ENCODE measurements around the gene MYBPC2.

MYBPC2 gene

DNA sequence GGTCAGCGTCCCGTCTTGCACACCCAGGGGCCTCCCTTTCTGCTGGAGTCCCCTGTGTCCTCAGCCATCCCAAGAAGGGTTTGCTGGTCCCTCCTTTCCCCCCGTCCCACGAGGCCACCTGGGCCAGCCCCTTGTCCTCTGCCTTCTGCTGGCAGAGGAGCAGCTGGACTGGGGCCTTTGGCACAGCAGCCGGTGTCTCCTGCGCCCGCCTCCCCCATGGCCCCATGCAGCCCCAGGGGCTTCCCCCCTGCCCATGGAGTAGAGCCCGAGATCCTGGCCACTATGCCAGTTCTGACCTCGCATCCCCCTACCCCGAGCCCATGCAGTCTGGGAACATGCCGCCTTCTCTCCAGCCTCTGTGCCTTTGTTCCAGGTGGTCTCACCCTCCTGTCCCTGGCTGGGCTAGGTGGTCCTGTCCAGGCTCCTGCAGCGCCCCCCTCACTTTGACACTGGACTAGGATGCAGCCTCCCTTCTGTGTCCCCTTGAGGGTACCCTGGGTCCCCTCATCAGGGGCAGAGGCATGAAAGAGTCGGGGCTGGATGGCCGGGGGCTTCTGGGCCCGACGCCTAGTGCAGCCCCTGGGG, 49.7 kb downstream of the MYBPC2 start:
- no peak for DNase-seq

DNA sequence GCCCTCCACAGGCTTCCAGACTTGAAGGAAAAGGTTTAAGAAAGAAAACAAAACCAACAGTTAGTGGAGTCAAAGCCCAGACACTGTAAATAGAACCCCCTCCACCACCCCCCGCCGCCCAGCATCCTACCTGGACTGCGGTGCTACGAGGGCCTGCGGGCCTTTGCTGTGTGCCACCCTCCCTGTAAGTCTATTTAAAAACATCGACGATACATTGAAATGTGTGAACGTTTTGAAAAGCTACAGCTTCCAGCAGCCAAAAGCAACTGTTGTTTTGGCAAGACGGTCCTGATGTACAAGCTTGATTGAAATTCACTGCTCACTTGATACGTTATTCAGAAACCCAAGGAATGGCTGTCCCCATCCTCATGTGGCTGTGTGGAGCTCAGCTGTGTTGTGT, 50.2 kb downstream of the MYBPC2 start:
- DNase-seq, result no peak

DNA sequence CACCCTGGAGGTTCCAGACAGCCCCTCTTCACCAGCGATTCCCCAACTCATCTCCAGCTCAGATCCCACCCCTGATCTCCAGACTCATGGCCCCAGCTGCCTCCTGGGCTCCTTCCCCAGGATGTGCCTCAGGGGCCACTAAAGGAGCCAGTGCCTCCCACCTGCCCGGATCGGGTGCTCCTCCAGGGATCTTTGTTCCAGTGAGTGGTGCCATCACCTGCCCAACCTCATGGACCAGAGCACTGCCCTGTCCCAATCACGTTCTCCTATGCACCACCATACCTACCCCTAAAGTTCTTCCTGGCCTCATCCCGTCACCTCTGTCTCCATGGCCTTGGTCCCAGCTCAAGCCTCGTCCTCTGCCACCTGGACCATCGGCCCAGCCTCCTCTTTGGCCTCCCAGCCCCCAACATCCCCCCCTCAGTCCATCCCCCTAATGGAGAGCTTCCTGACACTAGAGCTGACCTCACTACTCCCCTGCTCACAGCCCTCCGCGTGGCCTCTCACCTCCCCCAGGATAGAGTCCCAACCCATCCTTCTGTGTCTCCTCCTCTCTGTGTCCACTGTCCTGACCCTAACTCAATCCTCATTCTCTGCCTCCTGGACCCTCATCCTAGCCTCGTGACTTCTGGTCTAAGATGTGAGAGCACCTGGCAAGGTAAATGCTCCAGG, 52.7 kb downstream of the MYBPC2 start:
- no peak for DNase-seq

DNA sequence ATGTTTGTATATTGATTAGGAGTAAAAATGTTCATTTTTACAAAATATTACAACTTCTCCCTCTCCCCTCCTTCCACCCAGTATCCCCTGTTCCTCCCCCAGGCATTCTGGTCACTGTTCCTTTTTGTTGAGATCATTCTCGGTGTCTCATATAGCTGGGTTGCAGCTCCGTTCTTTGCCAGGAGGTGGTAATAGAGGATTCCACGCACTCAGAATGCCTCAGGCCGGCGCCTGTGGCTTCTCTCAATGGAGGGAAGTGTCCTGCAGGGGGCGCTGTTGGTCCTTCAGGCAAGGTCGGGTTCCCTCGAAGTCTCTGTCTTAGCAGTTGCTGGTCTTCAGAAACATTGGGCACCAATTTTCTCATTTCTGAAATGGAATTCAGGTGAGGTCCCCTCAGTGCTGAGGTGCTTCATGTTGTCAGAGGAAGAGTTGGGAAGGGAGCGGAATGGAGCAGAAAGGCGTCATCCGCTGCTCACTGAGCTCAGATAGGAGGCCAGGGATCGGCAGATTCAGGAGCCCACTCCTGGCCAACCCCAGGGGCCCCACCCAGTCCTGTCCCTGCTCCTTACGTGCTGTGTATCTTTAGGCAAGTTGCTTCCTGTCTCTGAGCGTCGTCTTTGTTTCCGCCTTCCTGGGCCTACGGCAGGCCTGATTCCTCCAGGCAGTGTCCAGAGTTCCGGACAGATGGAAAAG, 54.3 kb downstream of the MYBPC2 start:
- DNase-seq, result no peak

DNA sequence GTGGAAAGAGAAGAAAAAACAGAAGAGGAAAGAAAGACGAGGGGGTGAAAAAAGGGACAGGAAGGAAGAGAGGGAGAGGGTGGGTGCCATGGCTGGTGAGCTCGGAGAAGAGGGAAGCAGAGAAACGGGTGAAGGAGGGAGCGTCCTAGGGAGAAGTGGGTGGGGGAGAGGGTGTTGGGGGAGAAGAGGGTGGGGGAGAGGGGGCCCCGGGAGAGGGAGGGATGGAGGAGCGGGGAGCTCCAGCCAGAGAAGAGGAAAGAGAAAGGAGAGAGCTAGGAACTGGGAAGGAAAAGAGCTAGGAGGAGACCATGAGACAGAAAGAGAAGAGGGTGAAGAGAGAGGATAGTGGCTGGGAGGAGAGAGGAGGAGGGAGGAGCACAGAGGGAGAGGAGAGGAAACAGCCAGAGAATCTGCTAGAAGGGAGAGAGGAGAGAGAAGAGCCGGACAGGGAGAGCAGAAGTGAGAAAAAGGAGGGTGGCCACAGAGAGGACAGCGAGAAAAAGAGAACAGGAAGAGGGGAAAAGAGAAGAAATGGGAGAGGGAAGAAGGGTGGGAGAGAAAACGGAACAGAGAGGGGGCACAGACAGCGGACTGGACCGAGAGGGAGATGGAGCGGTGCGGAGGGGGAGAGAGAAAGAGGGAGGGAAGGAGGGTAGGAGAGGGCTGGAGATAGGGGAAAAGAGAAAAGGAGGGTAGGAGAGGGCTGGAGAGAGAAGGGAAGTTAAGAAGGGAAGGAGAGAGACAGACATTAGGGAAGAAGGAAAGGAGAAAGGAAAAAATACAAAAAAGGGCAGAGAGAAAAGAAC, 55.9 kb downstream of the MYBPC2 start:
- DNase-seq, result no peak

DNA sequence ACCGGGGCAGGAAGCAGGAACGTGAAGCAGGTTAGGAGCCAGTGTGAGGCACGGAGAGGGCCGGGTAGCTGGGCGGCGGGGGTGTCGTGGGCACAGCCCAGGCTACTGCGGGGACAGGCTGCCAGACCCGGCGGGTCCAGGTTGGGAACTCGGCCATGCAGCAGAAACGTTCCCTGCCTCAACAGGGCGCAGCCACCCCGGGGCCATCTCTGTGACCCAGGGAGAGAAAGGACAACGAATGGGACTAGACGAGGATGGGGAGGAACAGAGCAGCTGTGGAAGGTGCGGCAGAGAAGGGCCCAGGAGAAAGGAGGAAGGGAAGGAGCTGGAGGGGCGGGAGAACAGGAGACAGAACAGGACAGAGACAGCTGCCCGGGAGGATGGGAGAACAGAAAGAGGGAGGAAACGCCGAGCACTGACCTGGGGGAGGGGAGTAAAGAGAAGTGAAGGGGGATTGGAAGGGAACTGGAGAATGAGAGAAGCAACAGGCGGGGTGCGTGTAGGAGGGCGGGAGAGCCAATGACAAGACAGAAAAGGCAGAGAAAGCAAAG, 56.8 kb downstream of the MYBPC2 start:
- DNase-seq, result no peak

DNA sequence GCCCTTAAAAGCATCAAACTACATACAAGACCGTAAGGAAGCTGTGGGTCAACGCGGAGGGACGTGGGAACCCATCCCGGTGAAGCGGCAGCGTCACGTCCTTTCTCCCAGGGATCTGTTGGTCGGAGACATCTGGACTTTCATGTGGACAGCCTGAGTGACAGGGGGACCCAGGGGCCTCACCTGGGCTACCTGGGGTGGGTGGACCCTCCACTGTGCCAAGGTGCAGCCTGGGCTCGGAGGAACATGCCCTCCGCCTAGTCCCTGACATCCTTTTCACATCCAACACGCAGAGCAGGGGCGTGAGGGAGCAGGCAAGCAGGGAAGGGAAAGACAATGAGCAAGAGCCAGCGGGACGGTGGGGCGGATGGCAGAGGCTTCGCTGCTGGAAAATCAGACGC, 57.7 kb downstream of the MYBPC2 start:
- DNase-seq, result no peak

DNA sequence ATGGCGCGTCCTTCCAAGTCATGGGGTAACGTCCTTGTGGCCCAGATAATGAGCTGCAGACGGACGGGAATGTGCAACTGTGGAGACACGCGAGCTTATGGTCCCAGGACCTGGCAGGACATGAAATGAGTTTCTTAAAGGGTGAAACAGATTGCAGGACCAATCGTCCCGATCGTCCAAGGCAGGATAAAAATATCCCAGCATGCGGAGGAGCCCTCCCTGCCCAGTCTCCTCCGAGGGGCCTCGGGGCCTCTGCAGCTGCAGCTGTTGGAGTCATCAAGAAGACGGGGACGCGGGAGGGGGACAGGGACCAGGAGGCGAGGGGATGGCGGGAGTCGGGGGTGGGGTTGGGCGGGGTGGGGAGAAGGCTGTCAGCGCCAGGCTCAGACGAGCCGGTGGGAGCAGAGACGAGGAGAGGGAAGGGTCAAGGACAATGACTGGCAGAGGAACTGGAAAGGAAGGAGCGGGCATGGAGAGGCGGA, 58.3 kb downstream of the MYBPC2 start:
- DNase-seq, result no peak

DNA sequence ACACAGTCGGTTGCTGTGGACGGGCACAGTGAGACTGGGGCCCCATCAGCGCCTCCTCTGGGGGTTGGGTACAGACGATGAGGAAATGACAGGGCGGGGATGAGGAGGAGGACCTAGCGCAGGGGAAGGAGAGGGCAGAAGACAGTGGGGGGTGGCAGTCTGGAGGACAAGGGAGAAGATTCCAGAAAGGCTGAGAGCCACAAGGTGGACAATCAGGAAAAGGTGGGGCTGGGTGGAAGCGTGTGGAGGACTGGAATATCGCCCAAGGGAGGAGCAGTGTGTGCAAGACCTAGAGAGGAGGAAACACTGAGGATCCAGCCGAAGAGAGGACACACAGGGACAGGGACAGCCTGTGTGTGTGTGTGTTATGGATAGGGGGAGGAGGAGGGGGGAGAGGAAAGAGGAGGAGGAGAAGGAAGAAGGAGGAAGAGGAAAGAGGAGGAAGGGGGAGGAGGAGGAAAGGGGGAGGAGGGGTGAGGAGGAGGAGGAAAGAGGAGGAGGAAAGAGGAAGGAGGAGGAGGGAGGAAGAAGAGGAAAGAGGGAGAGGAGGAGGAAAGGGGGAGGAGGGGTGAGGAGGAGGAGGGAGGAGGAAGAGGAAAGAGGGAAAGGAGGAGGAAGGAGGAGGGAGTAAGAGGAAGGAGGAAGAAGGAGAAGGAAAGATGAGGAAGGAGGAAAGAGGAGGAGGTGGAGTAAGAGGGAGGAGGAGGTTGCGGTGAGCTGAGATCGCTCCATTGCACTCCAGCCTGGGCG, 59.8 kb downstream of the MYBPC2 start:
- DNase-seq, result no peak

DNA sequence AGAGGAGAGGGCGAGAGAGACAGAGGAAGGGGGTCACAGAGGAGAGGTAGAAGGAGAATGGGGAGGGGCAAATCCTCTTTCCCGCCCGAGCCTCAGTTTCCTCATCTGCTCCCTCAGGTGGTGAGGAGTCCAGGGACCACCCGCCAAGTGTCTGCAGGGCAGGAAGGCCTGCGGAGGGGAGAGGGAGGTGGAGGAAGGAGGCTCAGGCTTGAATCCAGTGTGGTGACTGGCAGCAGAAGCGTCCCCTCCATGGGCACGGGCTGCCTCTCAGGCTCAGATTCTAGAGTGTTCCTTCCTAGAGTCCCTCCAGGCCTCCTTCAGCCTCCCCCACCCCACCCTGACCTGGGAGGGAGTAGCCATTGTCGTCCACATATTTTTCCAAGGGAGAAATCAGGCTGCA, 60.5 kb downstream of the MYBPC2 start:
- DNase-seq, result no peak

DNA sequence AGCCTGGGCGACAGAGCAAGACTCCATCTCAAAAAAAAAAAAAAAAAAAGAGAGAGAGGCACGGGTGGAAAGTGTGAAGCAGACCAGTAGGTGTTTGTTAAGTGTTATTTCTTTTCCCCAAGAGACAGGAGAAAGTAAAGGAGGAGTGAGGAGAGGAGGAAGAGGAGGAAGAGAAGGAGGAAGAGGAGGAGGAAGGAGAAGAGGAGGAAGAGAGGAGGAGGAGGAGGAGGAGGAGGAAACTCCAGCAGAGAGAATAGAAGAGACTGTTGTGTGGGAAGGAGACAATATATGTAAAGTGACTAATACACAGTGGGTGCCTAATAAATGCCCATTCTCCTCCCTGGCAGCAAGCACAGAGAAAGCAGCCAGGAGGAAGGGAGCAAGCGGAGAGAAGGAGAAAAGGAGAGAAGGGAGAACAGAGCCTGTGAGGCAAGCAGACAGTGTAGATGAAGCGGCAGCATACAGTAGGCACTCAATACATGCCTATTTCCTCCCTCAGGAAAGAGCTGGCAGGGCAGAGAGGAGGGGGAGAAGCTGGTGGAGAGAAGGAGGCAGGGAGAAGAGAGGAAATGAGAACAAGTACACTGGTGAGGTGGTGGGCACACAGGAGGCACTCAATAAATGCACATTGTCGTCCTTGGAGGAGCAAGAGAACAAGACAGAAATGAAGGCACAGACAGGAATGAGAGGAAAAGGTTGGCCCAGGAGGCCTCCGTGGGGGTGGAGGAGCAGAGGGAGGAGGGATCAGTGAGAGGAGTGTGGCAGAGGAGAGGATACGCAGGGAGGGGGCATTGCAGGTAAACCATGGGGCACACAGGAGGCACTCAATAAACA, 61.7 kb downstream of the MYBPC2 start:
- no peak for DNase-seq

DNA sequence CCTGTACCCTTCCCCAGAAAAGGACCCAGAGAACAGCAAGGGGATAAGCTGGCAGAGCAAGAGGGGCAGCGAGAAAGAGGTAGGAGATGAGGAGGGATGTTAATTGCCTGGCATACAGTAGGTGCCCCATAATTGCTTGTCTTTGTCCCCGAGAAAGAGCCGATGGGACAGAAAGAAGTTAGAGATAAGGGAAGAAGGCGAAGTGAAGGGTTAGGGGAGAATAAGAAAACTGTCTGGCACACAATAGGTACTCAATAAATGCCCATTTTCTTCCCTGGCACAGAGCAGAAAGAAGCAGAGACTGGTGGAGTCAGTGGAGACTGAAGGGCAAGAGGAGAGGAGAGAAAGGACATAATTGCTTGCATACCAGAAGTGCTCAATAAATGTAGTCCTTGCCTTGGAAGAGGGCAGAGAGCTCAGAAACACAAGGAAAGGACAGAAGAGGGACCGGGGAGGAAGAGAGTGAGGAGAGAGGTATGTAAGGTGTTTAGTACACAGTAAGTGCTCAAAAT, 62.4 kb downstream of the MYBPC2 start:
- no peak for DNase-seq

DNA sequence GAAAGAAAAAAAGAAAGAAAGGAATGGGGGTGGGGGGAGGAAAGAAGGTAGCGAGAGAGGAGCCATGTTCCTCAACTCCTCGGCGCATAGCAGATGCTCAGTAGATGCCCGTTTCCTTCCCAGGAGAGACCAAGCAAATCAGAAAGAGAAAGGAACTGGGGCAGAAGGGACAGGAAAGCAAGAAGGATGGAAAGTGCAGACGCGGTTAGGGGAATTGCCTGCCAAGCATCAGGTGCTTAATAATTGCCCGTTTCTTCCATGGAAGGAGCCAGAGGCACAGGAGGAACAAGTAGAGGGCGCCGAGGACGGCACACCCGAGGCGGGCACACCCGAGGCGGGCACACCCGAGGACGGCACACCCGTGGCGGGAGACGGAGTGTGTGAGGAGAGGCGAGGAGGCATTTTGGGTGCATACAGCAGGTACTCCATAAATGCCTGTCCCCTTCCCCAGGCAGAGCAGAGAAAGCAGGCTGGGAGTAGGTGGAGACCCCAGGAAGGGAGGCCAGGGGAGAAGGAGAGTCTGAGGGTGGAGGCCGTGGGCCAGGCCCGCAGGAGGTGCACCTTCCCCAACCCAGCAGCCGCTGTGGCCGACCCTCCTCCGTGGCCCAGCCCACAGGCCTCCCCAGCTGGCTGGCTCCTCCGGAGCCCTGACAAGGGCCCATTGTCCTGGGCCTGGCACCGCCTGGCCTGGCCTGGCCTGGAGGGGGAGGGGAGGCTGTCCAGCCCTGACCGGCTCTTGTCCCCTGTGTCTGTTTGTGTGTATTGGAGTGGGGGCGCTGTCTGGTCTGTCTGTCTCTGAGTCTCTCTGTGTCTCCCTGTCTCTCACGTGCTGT, 63.7 kb downstream of the MYBPC2 start:
- no peak for DNase-seq

DNA sequence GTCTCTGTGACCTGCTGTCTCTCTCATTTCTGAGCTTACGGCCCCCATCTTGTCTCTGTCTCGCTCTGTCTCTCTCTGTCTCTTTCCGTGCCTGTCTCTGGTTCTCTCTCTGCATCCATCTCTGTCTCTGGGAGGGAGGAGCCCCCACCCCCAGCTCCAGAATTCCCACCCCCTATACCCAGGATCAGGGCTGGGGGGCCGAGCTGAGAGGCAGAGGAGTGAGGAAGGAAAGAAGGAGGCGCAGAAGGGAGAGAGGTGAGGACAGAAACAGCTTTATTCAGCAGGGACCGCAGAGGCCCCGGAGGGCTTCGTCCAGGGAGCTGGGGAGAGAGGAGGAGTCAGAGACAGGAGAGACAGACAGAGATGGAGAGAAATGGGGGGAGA, 64.3 kb downstream of the MYBPC2 start:
- DNase-seq, result no peak

DNA sequence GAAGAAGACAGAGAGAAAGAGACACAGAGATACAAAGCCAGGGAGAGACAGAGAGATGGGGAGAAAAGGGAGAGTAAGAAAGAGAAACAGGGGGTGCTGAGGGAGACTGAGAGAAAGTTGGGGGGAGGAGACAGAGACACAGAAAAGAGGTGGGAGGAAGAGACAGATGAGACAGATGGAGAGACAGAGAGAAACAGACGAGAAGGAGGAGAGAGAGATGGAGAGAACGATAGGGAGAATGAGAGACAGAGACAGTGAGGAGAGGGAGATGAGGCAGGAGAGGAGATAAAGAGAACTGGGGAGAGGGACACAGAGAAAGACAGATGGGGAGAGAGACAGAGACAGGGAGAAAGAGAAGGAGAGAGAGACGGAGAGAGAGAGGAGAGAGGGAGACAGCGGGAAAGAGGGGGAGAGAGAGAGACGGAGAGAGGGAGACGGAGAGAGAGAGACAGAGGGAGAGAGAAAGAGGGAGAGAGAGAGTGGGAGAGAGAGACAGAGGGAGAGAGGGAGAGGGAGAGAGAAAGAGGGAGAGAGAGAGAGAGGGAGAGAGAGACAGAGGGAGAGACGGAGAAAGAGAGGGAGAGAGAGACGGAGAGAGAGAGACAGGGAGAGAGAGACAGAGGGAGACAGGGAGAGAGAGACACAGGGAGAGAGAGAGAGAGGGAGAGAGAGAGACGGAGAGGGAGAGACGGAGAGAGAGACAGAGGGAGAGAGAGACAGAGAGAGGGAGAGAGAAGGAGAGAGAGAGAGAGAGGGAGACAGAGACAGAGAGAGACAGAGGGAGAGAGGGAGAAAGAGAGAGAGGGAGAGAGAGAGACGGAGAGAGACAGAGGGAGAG, 65.7 kb downstream of the MYBPC2 start:
- no peak for DNase-seq

DNA sequence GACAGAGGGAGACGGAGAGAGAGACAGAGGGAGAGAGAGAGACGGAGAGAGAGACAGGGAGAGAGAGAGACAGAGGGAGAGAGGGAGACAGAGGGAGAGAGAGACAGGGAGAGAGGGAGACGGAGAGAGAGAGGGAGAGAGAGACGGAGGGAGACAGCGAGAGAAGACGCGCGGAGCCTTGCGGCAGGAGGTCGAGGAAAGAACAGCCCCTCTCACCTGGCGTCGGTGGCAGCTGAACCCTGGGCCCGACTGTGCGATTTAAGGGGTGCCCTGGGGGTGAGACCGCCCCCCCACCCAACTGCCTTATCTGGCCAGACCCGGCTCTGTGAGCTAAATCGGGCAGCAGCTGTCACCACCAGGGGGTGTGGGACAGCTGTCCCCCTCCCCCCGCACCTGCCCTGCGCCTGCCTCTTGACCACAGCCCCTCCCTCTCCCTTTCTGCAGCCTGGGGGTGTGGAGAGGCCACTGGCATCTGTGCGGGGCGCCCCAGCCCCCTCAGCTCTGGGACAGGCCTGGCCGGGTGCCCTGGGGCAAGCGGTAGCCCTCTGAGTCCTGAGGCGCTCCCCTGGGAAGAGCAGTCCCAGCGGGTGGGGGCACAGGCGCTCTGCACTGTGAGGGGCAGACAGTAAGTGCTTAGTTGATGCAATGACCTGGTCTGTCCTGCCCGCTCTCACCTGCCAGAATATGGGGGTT, 67.5 kb downstream of the MYBPC2 start:
- DNase-seq, result no peak

DNA sequence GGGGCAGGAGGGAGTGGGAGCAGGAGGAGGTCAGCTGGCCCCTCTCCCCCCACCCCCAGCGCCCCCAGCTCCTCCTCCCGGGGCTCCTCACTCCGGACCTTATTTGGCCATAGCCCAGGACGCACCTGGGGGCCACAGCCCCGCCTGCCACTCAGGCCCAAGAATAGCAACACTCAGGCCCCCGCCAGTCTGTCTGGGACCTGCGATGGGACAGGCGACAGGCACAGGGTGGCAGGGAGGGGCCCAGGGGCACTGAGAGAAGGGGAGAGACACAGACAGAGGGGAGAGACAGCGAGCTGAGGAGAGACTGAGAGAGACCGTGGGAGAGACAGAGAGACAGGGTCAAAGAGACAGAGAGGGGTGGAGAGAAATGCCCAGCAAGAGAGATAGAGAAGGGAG, 68.1 kb downstream of the MYBPC2 start:
- no peak for DNase-seq

DNA sequence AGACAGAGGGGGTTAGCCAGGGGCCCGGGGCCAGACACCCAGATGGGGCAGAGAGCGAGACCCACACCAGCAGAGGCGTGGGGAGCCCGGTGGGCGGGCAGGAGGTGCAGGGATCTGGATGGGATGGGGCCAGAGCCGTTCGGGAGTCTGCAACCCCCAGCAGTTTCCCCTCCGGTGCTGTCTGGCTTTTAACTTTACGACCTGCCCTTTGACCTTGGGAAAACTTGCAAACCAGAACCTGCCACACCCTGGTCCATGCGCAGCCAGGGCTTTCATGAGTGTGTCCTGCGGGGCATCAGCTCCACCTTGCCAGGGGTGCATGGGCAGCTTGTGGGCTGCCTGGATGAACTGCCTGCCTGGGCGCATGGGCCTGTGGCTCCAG, 68.5 kb downstream of the MYBPC2 start:
- DNase-seq, result no peak

Measured in NCI-H1436 treated with DMSO at 0.1 percent for 48 hours (cell line).